AG04450 (cell line): ENCODE measurements around the gene ITGAE. TPM values are rescaled to one million over a fixed set of nuclear protein-coding genes. Genes with fewer than 3 reads are reported as not detected.
"Not testable (repeated sequence)": the region's sequence is repeated elsewhere in the genome, so short reads cannot be mapped to it uniquely, and the experiment has no call there.

Source experiments
- CTCF ChIA-PET: fragments of 300-600, 350-600 bp; formaldehyde crosslinking; extraction: SDS; loops from one replicate; lab custom pipeline; 2022; ENCODE audit warnings: antibody characterized with exemption, inconsistent platforms; lab: Charles Lee
- POLR2A ChIA-PET: fragments of 350-600 bp; formaldehyde crosslinking; extraction: SDS; loops from one replicate; lab custom pipeline; 2021; ENCODE audit warnings: antibody characterized with exemption, inconsistent platforms; lab: Yijun Ruan, JAX
- DNase-seq: peaks from one replicate; pipeline ENCODE4 v3.0.0-alpha.2; 2011; ENCODE audit warnings: low read depth, low spot score
- H3K27ac ChIP-seq: one replicate; pipeline ENCODE4 v1.5.1; 2012; ENCODE audit warnings: low read depth, low read length, control low read depth
- H3K27me3 ChIP-seq: one replicate; pipeline ENCODE4 v1.6.0; 2012; ENCODE audit warnings: low read length; ENCODE audit not compliant: control insufficient read depth, insufficient read depth
- H3K4me3 ChIP-seq: 2 replicates; pipeline ENCODE4 v1.5.1; 2011; ENCODE audit warnings: mild to moderate bottlenecking, low read depth, low read length, control low read depth
- H3K9me3 ChIP-seq: 2 replicates; pipeline ENCODE4 v1.5.1; 2012; ENCODE audit warnings: low read length; ENCODE audit not compliant: control insufficient read depth, insufficient read depth
- polyA plus RNA-seq: library from polyadenylated mRNA; depleted of rRNA; stranded (reverse); fragments of >200 nt; gene quantifications from 2 replicates; pipeline ENCODE4 v1.2.3, GENCODE V29; 2011
- TF ChIP-seq, protein P1 (sequence below): IDR thresholded peaks from 2 replicates; pipeline ENCODE4 v1.5.1; 2011; ENCODE audit warnings: low read depth, low read length, control low read depth, inconsistent platforms

Gene ITGAE
- polyA plus RNA-seq, 1 experiment = 98.1 TPM

DNA sequence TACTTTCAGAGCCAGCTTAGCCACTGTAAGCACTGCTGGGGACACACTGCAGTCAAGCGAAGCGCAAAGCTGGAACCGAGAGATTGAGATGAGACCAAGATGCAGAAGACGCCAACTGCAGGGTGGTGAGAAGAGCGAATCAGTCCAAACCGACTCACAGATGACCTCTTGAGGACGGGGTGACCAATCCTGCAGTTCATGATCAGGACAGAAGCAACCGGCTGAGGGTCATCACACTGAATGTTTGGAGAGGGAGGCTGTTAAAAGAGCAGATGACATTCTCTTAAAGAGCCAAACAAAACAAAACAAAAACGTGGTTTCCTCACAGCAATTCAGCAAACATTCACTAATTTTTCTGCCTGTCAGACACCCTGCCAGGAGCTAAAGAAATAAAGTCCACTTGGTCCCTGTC, 68.8 kb downstream of the ITGAE start:
- DNase-seq = no peak
- H3K9me3 ChIP-seq = no peaks in the 10 kb centered on the region
- TF ChIP-seq, protein P1, sequence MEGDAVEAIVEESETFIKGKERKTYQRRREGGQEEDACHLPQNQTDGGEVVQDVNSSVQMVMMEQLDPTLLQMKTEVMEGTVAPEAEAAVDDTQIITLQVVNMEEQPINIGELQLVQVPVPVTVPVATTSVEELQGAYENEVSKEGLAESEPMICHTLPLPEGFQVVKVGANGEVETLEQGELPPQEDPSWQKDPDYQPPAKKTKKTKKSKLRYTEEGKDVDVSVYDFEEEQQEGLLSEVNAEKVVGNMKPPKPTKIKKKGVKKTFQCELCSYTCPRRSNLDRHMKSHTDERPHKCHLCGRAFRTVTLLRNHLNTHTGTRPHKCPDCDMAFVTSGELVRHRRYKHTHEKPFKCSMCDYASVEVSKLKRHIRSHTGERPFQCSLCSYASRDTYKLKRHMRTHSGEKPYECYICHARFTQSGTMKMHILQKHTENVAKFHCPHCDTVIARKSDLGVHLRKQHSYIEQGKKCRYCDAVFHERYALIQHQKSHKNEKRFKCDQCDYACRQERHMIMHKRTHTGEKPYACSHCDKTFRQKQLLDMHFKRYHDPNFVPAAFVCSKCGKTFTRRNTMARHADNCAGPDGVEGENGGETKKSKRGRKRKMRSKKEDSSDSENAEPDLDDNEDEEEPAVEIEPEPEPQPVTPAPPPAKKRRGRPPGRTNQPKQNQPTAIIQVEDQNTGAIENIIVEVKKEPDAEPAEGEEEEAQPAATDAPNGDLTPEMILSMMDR = no peak
- ChIA-PET CTCF (interaction anchor here (1.2 to 6.9 kb wide), 3 partner anchors 9 to 114 kb away, joined by 5 to 116 read pairs (median 18); partner anchors contain the start of genes HASPIN and NCBP3), POLR2A (interaction anchor here (1.0 kb wide), 1 partner anchor 96 kb away, joined by 3 read pairs; no protein-coding TSS in a partner anchor)
- H3K27me3 ChIP-seq = no peaks in the 10 kb centered on the region
- peak overlapping the region; percentile 31 for H3K27ac ChIP-seq
- H3K4me3 ChIP-seq = no peak overlapping the region

DNA sequence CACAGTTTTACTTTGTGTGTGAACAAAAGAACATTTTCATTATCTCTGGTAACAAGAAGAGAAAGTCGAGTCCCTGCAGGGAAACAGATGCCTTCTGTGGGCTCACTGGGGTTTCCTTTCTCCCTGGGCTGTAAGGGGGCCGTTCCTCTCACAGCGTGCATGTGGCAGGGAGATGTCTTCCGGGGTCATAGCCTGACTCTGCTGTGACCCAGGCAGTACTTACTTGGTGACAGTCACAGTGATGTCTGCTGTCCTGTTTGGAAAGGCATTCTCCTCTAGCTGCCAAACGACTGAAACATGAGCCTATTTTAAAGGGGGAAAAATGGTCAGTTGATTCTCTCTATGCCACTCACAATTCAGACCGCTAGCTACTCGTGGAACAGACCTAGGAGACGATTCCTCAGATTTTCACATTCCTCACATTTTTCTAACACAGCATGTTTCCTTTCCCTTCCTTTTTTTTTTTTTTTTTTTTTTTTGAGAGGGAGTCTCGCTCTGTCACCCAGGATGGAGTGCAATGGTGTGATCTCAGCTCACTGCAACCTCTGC, 70.0 kb downstream of the ITGAE start:
- TF ChIP-seq, protein P1 = no peak
- ChIA-PET CTCF (interaction anchor here (1.3 to 4.6 kb wide), 2 partner anchors 8 to 97 kb away, joined by 4 to 18 read pairs; partner anchors contain the start of gene HASPIN), POLR2A (interaction anchor here (0.6 to 0.7 kb wide), 3 partner anchors 64 to 379 kb away, joined by 4 read pairs; no protein-coding TSS in a partner anchor)
- H3K4me3 ChIP-seq = no peak overlapping the region
- no peak for DNase-seq
- no peaks in the 10 kb centered on the region for H3K27me3 ChIP-seq
- no peaks in the 10 kb centered on the region for H3K9me3 ChIP-seq
- H3K27ac ChIP-seq = peak overlapping the region; percentile 23

DNA sequence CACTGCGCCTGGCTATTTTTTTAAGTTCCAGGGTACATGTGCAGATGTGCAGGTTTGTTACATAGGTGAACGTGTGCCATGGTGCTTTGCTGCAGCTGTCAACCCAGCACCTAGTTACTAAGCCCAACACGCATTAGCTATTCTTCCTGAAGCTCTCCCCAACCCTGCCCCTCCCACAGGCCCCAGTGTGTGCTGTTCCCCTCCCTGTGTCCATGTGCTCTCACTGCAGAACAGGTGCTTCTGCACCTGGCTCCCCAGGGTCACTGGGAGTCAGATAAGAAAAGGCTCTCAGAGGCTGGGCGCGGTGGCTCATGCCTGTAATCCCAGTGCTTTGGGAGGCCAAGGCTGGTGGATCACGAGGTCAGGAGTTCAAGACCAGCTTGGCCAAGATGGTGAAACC, 71.1 kb downstream of the ITGAE start:
- Histone ChIP-seq H3K9me3 (no peaks in the 10 kb centered on the region), H3K4me3 (no peak overlapping the region), H3K27me3 (no peaks in the 10 kb centered on the region), H3K27ac (no peak overlapping the region)
- TF ChIP-seq, protein P1 = no peak
- DNase-seq = no peak
- ChIA-PET POLR2A (interaction anchor here (1.1 kb wide), 1 partner anchor 62 kb away, joined by 6 read pairs; no protein-coding TSS in a partner anchor), CTCF (interaction anchor here (3.4 kb wide), 1 partner anchor 8 kb away, joined by 22 read pairs; no protein-coding TSS in a partner anchor)

DNA sequence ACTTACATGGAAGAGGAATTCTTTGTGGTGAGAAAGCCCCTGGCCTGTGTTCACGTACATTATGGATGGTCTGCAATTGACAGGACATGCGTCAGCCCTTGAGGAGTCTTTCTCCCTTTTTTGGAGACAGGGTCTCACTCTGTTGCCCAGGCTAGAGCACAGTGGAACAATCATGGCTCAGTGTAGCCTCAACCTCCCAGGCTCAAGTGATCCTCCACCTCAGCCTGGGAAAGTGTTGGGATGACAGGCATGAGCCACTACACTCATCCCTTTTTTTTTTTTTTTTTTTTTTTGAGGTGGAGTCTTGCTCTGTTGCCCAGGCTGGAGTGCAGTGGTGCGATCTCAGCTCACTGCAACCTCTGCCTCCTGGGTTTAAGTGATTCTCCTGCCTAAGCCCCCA, 72.9 kb downstream of the ITGAE start:
- H3K27ac ChIP-seq, H3K4me3 ChIP-seq, H3K27me3 ChIP-seq, POLR2A ChIA-PET, DNase-seq, H3K9me3 ChIP-seq: not testable (repeated sequence)
- CTCF ChIA-PET = interaction anchor here (1.5 to 3.4 kb wide), 2 partner anchors 10 to 118 kb away, joined by 4 to 22 read pairs; partner anchors contain the start of gene NCBP3

DNA sequence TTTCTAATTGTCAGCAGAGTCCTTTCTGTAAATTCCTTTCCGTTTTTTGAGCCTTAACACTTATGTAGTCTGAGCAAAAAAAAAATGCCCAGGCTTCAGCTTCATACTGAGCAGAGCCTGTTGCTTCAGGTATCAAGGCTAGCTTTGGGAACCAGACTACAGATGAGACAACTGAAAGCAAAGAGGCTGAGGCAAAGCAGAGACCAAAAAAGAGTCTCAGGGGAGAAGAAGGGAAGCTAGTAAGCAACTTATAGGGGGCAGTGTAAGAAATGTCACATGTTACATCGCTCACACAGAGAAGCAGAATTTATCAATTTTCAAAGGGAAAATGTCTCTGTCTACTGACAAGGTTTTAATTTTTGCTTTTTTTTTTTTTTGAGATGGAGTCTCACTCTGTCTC, 73.9 kb downstream of the ITGAE start:
- ChIA-PET CTCF (interaction anchor here (3.4 kb wide), 1 partner anchor 11 kb away, joined by 22 read pairs; no protein-coding TSS in a partner anchor), POLR2A (no interaction called here)
- no peak for DNase-seq
- Histone ChIP-seq H3K9me3 (no peaks in the 10 kb centered on the region; the same call in 1 of the 2 replicates), H3K27ac (no peak overlapping the region), H3K4me3 (no peak overlapping the region), H3K27me3 (no peaks in the 10 kb centered on the region)
- TF ChIP-seq, protein P1 = no peak
